HuH-7 (cell line): ENCODE data around the gene MX1.

Source experiments
- DNase-seq: peaks from one replicate; pipeline ENCODE4 v3.0.0; 2011; ENCODE audit warnings: low spot score

The MX1 gene

GRCh38 chr21:41432562-41433460, 6.8 kb downstream of the MX1 start:
- DNase-seq, result no peak

DNA sequence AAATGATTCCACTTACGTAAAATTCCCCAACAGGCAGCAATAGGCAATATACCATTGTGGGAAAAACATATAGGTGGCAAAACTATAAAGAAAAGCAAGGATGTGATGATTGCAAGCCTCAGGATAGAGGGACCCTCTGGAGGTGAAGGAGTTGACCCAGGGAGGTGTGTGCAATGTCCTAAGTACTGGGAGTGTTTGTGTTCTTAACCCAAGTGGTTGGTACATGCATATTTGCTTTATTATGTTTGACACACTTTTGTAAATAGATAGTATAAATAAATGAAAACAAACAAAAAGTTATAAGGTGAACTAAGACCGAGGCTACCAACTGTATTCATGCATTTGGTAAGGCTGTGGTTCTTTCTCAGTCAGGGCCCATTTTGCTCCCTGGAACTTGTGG, 7.5 kb downstream of the MX1 start:
- DNase-seq, result no peak

DNA sequence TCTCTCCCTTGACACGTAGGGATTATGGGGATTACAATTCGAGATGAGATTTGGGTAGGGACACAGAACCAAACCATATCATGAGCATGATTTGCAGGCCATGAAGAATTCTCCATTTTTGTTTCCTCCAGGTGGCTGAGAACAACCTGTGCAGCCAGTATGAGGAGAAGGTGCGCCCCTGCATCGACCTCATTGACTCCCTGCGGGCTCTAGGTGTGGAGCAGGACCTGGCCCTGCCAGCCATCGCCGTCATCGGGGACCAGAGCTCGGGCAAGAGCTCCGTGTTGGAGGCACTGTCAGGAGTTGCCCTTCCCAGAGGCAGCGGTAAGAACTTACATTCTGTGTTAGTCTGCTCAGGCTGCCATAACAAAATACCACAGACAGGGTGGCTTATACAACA, 9.7 kb downstream of the MX1 start:
- DNase-seq, result no peak

DNA sequence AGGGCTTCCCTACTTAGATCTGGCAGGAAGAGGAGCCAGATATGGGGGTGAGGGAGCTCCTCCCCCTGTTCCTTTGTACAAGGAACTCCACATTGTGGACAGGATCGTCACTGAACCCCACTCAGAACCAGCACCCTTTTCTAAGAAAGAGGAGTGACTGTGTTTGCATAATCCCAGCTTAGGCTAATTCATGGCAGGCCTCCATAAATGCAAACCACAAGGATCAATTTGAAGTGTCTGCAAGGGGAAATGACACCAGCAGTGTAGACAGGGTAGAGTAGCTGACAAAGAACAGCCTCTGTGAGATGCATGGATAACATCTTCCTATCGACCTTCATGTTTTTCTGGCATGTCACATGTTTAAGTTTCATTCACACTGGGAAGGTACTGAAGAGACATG, 11.7 kb downstream of the MX1 start:
- no peak for DNase-seq

GRCh38 chr21:41438425-41439113, 12.5 kb downstream of the MX1 start:
- no peak for DNase-seq

DNA sequence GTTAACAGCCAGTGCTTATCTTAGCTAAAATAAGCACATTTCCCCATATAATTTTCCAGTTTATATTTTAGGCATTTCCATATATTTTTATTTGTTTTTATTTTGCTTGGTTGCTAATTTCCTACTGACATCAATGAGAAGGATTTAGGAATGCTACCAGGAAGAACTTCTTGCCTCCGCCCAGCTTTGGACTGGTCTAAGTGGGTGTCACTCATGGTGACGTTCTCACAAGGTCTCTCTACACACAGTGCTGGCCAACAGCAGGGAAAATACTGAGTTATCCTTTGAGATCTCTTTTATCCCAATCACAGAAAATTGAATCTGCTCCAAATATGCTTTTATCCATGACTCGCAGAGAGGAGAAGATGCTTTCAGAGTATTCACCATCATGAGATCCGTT, 13.2 kb downstream of the MX1 start:
- DNase-seq, result no peak

DNA sequence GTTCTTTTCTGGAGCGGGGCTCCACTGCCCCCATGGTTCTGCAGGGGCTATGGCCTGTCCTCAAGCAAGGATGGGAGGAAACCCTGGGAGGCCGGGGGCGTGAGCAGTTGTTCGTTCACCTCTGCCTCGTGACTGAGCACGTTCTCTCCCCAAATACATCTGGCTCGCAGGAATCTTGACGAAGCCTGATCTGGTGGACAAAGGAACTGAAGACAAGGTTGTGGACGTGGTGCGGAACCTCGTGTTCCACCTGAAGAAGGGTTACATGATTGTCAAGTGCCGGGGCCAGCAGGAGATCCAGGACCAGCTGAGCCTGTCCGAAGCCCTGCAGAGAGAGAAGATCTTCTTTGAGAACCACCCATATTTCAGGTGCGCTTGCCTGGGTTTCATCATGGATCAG, 15.5 kb downstream of the MX1 start:
- no peak for DNase-seq

DNA sequence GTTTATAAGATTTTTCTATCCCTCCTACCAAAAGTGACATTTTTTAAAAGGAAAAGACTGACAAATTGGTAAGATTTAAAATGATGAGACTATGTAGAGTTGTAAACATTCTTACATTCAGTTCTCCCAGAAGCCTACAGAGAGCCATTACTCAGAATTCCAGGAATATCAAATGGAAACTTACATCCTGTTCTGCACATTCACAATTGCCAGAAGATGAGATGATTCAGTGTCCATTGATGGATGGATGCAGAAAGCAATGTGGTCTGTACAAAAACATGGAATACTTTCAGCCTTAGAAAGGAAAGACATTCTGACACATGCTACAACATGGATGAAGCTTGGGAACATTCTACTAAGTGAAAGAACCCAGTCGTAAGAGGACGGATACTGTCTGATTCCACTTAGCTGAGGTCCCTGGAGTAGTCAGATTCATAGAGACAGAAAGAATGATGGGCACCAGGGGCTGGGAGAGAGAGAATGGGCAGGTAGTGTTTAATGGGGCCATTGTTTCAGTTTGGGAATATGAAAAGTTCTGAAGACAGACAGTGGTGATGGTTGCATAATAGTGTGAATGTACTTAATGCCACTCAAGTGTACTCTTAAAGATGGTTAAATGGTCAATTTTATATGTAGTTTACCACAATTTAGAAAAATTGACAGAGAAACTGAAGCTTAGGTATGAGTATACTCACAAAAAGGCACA, 16.6 kb downstream of the MX1 start:
- no peak for DNase-seq

DNA sequence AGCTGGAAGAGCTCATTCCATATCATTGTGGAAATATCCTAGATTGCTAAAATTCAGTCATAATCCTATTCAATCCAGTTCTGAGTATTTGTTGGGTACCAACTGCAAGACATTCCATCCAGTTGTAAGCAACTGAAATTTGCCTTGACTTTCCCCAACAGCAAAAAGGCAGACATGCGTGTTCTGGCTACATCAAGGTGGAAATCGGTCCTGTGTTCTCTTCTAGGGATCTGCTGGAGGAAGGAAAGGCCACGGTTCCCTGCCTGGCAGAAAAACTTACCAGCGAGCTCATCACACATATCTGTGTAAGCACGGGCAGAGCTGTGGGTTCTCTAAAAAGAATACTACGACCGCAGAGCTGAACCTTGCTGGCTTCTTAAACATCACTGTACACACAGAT, 17.5 kb downstream of the MX1 start:
- no peak for DNase-seq

DNA sequence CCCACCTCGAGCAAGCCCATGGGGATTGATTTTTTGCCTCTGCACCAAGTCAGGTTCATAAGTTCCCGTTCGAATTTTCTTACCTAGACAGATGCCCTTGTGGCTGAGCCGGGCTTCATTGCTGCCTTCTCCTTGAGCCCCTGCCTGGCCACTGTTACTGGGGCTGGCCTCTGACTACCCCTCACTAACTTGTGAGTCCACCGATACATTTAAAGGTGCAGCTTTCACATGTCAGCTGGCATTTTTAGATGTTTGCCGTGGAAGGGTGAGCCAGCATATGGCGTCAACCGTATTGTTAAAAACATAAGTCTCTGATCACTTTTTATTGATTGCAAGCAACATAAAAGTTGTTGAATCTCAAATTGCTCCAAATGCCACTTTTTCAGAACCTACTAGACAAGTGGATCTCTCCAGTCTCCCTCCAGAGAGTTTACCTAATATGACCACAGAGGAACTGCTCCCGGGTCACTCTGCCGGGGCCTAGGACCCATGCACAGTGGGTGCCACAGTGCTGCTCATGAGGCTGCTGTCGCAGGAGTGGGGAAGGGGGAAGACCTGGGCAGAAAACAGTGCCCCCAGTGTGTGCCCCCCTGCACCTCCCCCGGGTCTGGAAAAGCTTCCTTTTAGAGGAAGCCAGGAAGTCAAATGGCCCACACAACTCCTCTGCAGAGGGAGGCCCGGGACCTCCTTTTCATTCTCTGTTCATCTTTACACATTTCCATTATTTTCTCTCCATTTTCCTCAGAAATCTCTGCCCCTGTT, 18.8 kb downstream of the MX1 start:
- DNase-seq, result no peak

DNA sequence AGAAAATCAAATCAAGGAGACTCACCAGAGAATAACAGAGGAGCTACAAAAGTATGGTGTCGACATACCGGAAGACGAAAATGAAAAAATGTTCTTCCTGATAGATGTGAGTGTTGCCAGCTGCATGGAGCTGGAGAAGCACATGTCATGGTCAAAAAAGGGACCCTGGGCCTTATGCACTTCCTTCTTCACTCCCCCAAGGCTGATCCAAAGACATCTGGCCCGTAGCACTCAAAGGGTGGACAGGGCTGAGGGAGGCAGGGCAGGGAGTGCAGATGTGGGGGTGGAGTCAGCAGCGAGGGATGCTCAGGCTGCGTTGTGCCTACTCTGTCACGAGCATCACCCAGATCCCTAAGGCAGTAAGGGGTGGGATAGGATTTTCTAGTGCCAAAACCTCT, 19.4 kb downstream of the MX1 start:
- DNase-seq, result no peak

GRCh38 chr21:41446586-41446985, 20.5 kb downstream of the MX1 start:
- no peak for DNase-seq

DNA sequence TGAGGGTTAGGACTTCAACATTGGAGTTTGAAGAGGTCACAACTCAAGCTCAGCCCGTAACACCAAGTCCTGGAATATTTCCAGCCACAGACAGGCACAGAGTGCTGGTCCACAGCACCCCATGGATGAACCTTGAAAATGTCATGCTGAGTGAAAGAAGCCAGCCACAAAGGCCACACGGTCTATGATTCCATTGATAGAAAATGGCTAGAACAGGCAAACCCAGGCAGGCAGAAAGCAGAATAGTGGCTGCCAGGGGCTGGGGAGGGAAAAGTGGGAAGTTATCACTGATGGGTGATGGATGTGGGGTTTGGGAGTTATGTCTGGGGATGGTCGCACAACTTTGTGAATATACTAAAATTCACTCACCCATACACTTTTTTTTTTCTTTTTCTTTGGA, 21.3 kb downstream of the MX1 start:
- DNase-seq, result no peak

GRCh38 chr21:41449613-41450012, 23.6 kb downstream of the MX1 start:
- no peak for DNase-seq

GRCh38 chr21:41451753-41452676, 26.0 kb downstream of the MX1 start:
- no peak for DNase-seq

DNA sequence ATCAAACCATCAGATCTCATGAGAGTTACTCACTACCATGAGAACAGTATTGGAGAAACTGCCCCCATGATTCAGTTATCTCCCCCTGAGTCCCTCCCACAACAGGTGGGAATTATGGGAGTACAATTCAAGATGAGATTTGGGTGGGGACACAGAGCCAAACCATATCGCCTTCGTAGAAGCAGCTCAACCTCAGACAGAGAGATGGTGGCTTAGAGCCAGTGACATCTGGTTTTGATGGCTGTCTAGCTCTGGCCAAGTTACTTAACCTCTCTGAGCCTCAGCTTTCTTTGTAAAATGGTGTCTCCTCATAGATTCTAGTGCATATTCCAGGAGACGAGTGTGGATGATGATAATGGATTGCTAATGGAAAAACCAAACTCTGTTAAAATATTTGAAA, 27.2 kb downstream of the MX1 start:
- no peak for DNase-seq

DNA sequence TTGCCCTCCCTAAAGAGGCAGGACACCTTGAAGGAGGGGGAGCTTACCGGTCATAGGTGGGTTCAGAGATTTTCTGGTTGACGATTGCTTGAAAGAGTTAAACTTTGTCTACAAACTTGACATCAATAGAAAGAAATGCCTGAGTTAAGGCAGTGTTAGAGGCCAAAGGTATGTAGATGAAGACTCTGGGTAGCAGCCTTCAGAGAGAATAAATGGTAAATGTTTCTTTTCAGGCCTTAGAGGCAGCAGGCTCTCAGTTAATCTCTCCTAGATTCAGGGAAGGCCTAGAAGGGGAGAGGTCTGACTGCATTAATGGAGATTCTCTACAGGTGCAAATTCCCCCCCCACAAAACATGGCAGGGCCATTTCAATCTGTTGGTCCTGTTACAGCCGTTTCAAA, 27.7 kb downstream of the MX1 start:
- DNase-seq, result no peak

DNA sequence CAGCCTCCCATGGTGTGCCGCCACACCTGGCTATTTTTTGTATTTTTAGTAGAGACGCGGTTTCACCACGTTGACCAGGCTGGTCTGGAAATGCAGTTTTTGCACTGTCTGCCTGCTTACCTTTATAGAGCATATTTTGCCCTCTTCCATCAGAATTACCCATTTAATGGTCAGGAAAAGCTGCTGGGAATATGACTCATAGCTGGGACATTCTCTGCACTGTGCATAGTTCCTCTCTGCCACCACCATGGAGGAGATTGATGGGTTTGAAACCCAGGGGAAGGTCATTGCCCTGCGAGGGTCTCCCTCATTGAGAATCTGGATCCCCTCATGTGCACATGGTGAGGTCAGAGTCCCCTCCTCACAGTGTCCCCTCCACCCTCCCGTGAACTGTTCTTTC, 32.1 kb downstream of the MX1 start:
- no peak for DNase-seq

- no peak for DNase-seq
These were observed 32.5 kb downstream of the MX1 start for GRCh38 chr21:41458559-41458958.

DNA sequence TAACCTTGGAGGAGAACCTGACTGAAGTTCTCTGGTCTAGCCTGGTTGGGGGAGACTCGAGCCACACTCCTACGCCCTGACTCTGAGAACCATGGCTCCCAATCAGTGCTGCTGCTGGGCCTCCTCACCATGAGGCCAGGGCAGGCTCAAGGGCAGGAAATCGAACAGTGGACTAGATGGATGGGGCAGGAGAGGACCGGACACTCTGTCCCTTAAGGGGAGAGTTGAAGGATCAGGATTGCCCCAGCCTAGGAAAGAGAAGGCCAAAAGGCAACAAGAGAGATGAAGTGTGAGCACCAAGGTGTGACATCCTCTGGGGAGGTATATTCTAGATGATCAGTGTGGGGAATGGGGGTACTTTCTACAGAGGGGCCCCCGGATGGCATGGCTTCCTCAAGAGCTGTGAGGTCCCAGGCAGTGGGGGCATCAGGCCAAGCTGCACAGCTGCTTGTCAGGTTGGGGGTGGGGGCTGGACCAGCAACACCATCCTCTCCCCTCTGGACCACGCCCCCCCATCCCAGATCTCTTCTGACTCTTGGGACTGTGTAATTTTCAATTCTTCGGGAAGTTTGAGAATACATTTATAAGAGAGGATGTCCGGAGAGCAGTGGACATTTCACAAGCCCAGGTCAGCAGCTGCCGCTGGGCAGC, 34.0 kb downstream of the MX1 start:
- DNase-seq, result no peak
